WTC11 (cell line): ENCODE data around the gene WIZ.

ENCODE experiments used
- CTCF ChIP-seq: fragments of 200-600 bp; IDR thresholded peaks from 2 replicates; pipeline ENCODE4 v1.8.0; 2022; ENCODE audit warnings: antibody characterized with exemption
- PREB ChIP-seq: sonication (generic); formaldehyde crosslinking; IDR thresholded peaks from 2 replicates; pipeline ENCODE4 v1.8.1; 2022; ENCODE audit warnings: mild to moderate bottlenecking, missing genetic modification reagents, moderate library complexity, borderline replicate concordance

GRCh38 chr19:15371119-15371518 is 78.6 kb downstream of the WIZ start:
- TF ChIP-seq CTCF = no peak
- no peak for TF ChIP-seq PREB (CRISPR knock-in tag)
